Hepatocyte (in vitro differentiated cells): ENCODE data around the gene TMEM255B.

Source experiments
- CTCF ChIP-seq: fragments of 200-600 bp; sonication (generic); IDR thresholded peaks from 2 replicates; pipeline ENCODE4 v1.5.1; 2016; ENCODE audit warnings: antibody characterized with exemption, mild to moderate bottlenecking; ENCODE audit not compliant: poor library complexity
- EZH2 ChIP-seq: fragments of 200-600 bp; sonication (generic); IDR thresholded peaks from 2 replicates; pipeline ENCODE4 v1.6.1; 2016; ENCODE audit warnings: antibody characterized with exemption, mild to moderate bottlenecking, borderline replicate concordance
- EZH2phosphoT487 ChIP-seq: fragments of 200-600 bp; sonication (generic); IDR thresholded peaks from one replicate; pipeline ENCODE4 v1.6.1; 2018; ENCODE audit warnings: antibody characterized with exemption, mild to moderate bottlenecking, low read depth, moderate library complexity; ENCODE audit not compliant: unreplicated experiment, severe bottlenecking

GRCh38 chr13:113857531-113858195 lies 98.6 kb downstream of the TMEM255B start:
- TF ChIP-seq CTCF (no peak), EZH2 (no peak), EZH2phosphoT487 (no peak)
